Effector memory CD4-positive, alpha-beta T cell (primary cell): Measurements from ENCODE around the gene ALG1L2.
"Not testable (repeated sequence)": the region's sequence is repeated elsewhere in the genome, so short reads cannot be mapped to it uniquely, and the experiment has no call there.

ENCODE experiments used
- DNase-seq, 3 donors: peaks; one replicate each; pipeline ENCODE4 v3.0.0-alpha.2; 2020
- H3K27ac ChIP-seq: 2 replicates; pipeline ENCODE4 v1.7.0; 2013; ENCODE audit warnings: mild to moderate bottlenecking, low read length, moderate library complexity; ENCODE audit not compliant: insufficient read depth, poor library complexity, severe bottlenecking
- H3K27me3 ChIP-seq: replicated peaks from 2 replicates; pipeline ENCODE4 v1.7.0; 2013; ENCODE audit warnings: mild to moderate bottlenecking, low read length; ENCODE audit not compliant: insufficient read depth, control insufficient read depth, poor library complexity, severe bottlenecking
- H3K36me3 ChIP-seq: 2 replicates; pipeline ENCODE4 v1.7.0; 2013; ENCODE audit warnings: mild to moderate bottlenecking, low read length, moderate library complexity; ENCODE audit not compliant: control insufficient read depth, insufficient read depth
- H3K4me1 ChIP-seq: 2 replicates; pipeline ENCODE4 v1.7.0; 2013; ENCODE audit warnings: low read length, mild to moderate bottlenecking; ENCODE audit not compliant: control insufficient read depth, insufficient read depth, poor library complexity, severe bottlenecking
- H3K4me3 ChIP-seq: 2 replicates; pipeline ENCODE4 v1.7.0; 2013; ENCODE audit warnings: low read length, low read depth, mild to moderate bottlenecking; ENCODE audit not compliant: insufficient read depth, poor library complexity, severe bottlenecking
- H3K9me3 ChIP-seq: 2 replicates; pipeline ENCODE4 v1.7.0; 2013; ENCODE audit warnings: mild to moderate bottlenecking, low read length, moderate library complexity; ENCODE audit not compliant: control insufficient read depth
- total RNA-seq, 3 donors: gene quantifications; one replicate each; lab custom pipeline; 2026; lab: John Stamatoyannopoulos, UW

Gene ALG1L2
- total RNA-seq, result 0.52 to 1.9 (median 0.97) reads per million in 3 donors

DNA sequence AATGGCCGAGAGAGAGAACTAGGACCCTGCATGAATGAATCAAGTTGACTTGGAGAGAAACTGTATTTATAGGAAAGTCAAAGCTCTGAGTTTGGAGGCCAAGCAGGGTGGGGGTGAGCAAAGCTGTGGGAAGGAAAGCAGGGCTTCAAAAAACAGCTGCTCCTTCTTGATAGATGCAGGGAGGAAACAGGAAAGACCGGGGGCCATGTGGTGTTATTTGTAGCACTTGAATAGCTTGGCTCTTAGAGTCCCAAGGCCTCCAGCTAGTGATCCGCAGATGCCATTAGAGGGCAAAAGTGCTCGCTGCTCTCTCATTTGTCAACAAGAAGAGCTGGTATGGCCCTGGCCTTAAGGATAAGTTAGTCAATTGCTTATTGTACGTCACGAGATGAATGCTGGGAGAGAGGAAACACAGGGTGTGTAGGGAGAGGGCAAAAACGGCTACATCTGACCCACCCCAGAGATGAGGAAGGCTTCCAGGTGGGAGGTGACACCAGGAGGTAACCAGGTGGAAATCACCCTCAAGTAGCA, at the start of gene ALG1L2:
ALG1L2 (plus strand) TSS at position 481 of the 531 bp plus-strand sequence. CDS start 186 bp downstream, outside the sequence.
- Histone ChIP-seq H3K4me3 (no peak within 1 kb of the TSS), H3K27ac (no peak within 1 kb of the TSS), H3K4me1 (no peaks in the 10 kb centered on the region), H3K36me3 (no peaks in the 10 kb centered on the region), H3K9me3 (no peaks in the 10 kb centered on the region), H3K27me3 (no peaks in the 10 kb centered on the region)
- no peak for DNase-seq

DNA sequence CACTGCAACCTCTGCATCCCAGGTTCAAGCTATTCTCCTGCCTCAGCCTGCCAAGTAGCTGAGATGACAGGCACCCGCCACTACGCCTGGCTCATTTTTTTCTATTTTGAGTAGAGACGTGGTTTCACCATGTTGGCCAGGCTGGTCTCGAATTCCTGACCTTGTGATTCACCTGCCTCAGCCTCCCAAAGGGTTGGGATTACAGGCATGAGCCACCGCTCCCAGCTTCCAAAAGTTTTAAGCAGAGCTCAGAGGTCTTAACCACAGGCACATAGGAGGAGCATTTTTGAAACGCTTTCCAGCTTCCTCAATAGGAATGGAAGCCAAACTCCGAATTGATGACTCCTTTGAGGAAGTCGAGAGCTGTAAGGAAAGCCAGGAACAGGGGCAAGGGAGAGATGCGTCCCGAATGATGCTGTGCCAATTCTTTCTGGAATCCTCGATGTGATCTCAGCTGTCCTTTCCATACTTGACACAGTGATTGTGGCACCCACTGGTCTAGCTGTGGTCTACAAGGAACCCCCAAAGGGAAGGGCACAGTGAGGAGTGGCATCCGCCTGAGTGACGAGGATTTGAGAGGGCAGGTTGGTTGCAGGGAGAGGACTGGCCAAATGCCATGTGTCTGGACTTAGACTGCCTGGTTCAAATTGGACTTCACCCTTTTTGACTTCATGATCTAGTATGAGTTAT, 44.4 kb upstream of the ALG1L2 start:
- not testable (repeated sequence) for H3K27ac ChIP-seq, H3K27me3 ChIP-seq, DNase-seq, H3K9me3 ChIP-seq, H3K4me1 ChIP-seq, H3K4me3 ChIP-seq, H3K36me3 ChIP-seq

GRCh38 chr3:130042736-130043135, 38.9 kb upstream of the ALG1L2 start:
- H3K9me3 ChIP-seq, H3K27me3 ChIP-seq, DNase-seq, H3K4me1 ChIP-seq, H3K36me3 ChIP-seq, H3K4me3 ChIP-seq, H3K27ac ChIP-seq: not testable (repeated sequence)

GRCh38 chr3:130043658-130044057, 38.0 kb upstream of the ALG1L2 start:
- H3K27me3 ChIP-seq, H3K4me1 ChIP-seq, H3K36me3 ChIP-seq, H3K9me3 ChIP-seq, H3K27ac ChIP-seq, DNase-seq, H3K4me3 ChIP-seq: not testable (repeated sequence)

DNA sequence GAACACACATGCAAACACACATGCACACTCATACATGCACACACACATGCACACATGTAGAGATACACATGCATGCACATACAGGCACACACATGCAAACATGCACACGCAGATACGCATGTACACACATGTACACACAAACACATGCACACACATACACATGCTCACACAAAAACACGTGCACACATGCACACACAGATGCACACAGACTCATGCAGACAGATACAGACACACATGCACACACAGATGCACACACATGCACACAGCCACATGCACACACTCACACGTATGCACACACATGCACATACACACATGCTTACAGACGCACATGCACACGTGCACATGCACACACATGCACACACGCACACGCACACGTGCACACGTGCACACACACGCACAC, 37.3 kb upstream of the ALG1L2 start:
- H3K36me3 ChIP-seq, result no peaks in the 10 kb centered on the region
- no peak overlapping the region for H3K27ac ChIP-seq
- no peaks in the 10 kb centered on the region for H3K4me1 ChIP-seq
- DNase-seq, result no peak
- no peak overlapping the region for H3K4me3 ChIP-seq
- no peaks in the 10 kb centered on the region for H3K27me3 ChIP-seq
- no peaks in the 10 kb centered on the region for H3K9me3 ChIP-seq

DNA sequence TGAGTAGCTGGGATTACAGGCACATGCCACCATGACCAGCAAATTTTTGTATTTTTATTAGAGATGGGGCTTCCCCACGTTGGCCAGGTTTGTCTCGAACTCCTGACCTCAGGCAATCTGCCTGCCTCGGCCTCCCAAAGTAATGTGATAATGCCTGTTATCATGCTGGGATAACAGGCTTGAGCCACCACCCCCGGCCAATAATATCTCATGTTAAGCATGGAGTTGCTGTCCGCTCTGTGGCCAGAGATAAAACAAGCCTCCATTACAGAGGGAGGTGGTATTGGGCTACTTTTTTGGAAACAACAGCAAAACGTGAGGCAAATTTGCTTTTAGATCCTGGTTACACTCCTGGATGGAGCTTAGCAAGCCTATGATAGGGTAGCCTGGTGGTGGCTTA, 32.9 kb upstream of the ALG1L2 start:
- H3K36me3 ChIP-seq, result no peaks in the 10 kb centered on the region
- H3K9me3 ChIP-seq, result no peaks in the 10 kb centered on the region
- H3K4me1 ChIP-seq, result no peaks in the 10 kb centered on the region
- H3K27ac ChIP-seq, result no peak overlapping the region
- H3K27me3 ChIP-seq, result no peaks in the 10 kb centered on the region
- DNase-seq, result no peak
- H3K4me3 ChIP-seq, result no peak overlapping the region

- H3K36me3 ChIP-seq, H3K4me1 ChIP-seq, H3K27me3 ChIP-seq, DNase-seq, H3K9me3 ChIP-seq, H3K4me3 ChIP-seq, H3K27ac ChIP-seq: not testable (repeated sequence)
These were observed 29.3 kb upstream of the ALG1L2 start for GRCh38 chr3:130052366-130052765.

DNA sequence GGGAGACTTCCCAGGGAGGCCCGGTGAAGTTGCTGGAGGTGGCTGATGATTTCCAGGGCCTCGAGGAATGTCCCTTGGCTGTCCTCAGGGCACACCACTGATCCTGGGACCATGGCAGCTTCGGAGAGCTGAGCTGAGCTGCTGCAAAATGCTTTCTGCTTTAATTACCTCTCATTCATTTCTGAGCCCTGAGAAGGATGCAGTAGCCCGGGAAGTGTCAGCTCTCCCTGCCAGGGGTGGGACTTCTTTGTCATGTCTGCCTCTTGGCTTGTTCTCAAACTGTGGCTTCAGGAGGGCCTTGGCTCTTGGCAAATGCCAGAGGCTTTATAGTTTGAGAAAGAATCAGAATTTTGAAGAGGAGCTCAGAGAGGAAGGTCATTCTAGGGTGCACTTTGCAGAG, 28.7 kb upstream of the ALG1L2 start:
- not testable (repeated sequence) for DNase-seq, H3K36me3 ChIP-seq, H3K4me3 ChIP-seq, H3K27ac ChIP-seq, H3K9me3 ChIP-seq, H3K4me1 ChIP-seq, H3K27me3 ChIP-seq

DNA sequence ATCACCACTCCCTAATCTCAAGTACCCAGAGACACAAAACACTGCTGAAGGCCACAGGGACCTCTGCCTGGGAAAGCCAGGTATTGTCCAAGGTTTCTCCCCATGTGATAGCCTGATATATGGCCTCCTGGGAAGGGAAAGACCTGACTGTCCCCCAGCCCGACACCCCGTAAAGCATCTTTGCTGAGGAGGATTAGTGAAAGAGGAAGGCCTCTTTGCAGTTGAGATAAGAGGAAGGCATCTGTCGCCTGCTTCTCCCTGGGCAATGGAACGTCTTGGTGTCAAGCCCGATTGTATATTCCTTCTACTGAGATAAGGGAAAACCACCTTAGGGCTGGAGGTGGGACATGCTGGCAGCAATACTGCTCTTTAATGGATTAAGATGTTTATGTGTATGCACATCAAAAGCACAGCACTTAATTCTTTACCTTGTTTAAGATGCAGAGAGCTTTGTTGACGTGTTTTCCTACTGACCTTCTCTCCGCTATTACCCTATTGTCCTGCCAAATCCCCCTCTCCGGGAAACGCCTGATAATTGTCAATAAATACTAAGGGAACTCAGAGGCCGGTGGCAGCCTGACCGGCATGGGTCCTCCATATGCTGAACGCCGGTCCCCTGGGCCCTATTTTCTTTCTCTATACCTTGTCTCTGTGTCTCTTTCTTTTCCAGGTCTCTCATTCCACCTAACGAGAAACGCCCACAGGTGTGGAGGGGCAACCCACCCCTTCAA, 23.9 kb upstream of the ALG1L2 start:
- not testable (repeated sequence) for DNase-seq

GRCh38 chr3:130058267-130058657, 23.4 kb upstream of the ALG1L2 start:
- H3K27ac ChIP-seq, H3K27me3 ChIP-seq, DNase-seq, H3K4me3 ChIP-seq, H3K9me3 ChIP-seq, H3K36me3 ChIP-seq, H3K4me1 ChIP-seq: not testable (repeated sequence)

More for the DNA sequence above, 23.9 kb upstream of the ALG1L2 start:
- H3K4me3 ChIP-seq, H3K27me3 ChIP-seq, H3K9me3 ChIP-seq, H3K27ac ChIP-seq, H3K36me3 ChIP-seq, H3K4me1 ChIP-seq: not testable (repeated sequence)
